ENCODE measurements around the gene ARHGEF10L. TPM values are rescaled to one million over a fixed set of nuclear protein-coding genes. Genes with fewer than 3 reads are reported as not detected.

ARHGEF10L gene
- total RNA-seq, 1 donor = 39.1 TPM

GRCh38 chr1:17564458-17565393 lies 25.2 kb downstream of the ARHGEF10L start:
- Histone ChIP-seq H3K4me1 (ENCODE audit: insufficient read depth, low read length) (peaks cover 51% of the 10 kb centered on the region), H3K27ac (ENCODE audit: low read depth, low read length) (no peak overlapping the region)

GRCh38 chr1:17565461-17566252 lies 26.2 kb downstream of the ARHGEF10L start:
- H4K20me1 ChIP-seq (ENCODE audit: insufficient read depth, low read length) = no peaks in the 10 kb centered on the region
- H3K27me3 ChIP-seq (ENCODE audit: insufficient read depth, low read length) = no peaks in the 10 kb centered on the region
- no peak overlapping the region for H3K4me2 ChIP-seq (ENCODE audit: insufficient read depth, low read length)
- no peak for DNase-seq (ENCODE audit: insufficient read length, low spot score, missing footprints)
- no peaks in the 10 kb centered on the region for H3K9me3 ChIP-seq (ENCODE audit: low read depth, low read length)
- TF ChIP-seq, protein P1, sequence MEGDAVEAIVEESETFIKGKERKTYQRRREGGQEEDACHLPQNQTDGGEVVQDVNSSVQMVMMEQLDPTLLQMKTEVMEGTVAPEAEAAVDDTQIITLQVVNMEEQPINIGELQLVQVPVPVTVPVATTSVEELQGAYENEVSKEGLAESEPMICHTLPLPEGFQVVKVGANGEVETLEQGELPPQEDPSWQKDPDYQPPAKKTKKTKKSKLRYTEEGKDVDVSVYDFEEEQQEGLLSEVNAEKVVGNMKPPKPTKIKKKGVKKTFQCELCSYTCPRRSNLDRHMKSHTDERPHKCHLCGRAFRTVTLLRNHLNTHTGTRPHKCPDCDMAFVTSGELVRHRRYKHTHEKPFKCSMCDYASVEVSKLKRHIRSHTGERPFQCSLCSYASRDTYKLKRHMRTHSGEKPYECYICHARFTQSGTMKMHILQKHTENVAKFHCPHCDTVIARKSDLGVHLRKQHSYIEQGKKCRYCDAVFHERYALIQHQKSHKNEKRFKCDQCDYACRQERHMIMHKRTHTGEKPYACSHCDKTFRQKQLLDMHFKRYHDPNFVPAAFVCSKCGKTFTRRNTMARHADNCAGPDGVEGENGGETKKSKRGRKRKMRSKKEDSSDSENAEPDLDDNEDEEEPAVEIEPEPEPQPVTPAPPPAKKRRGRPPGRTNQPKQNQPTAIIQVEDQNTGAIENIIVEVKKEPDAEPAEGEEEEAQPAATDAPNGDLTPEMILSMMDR (IDR thresholded peaks at IDR 0.05; ENCODE audit: extremely low read depth, low read depth, low read length) = no peak
- peaks cover 53% of the 10 kb centered on the region for H3K4me1 ChIP-seq (ENCODE audit: insufficient read depth, low read length)
- no peaks in the 10 kb centered on the region for H3K36me3 ChIP-seq (ENCODE audit: insufficient read depth, low read length)
- no peak overlapping the region for H3K27ac ChIP-seq (ENCODE audit: low read depth, low read length)
- H3K4me3 ChIP-seq (ENCODE audit: insufficient read depth, low read length) = no peak overlapping the region
- peaks cover 83% of the 10 kb centered on the region for H3K79me2 ChIP-seq (ENCODE audit: insufficient read depth, low read length)
- H2AFZ ChIP-seq (ENCODE audit: low read length) = no peak overlapping the region

More at GRCh38 chr1:17564458-17565393, 25.2 kb downstream of the ARHGEF10L start:
- H4K20me1 ChIP-seq (ENCODE audit: insufficient read depth, low read length) = no peaks in the 10 kb centered on the region
- H3K4me2 ChIP-seq (ENCODE audit: insufficient read depth, low read length) = no peak overlapping the region
- H2AFZ ChIP-seq (ENCODE audit: low read length) = no peak overlapping the region
- no peak overlapping the region for H3K4me3 ChIP-seq (ENCODE audit: insufficient read depth, low read length)
- DNase-seq (ENCODE audit: insufficient read length, low spot score, missing footprints) = no peak
- TF ChIP-seq, protein P1 (IDR thresholded peaks at IDR 0.05; ENCODE audit: extremely low read depth, low read depth, low read length) = no peak
- no peaks in the 10 kb centered on the region for H3K36me3 ChIP-seq (ENCODE audit: insufficient read depth, low read length)
- no peaks in the 10 kb centered on the region for H3K27me3 ChIP-seq (ENCODE audit: insufficient read depth, low read length)
- H3K79me2 ChIP-seq (ENCODE audit: insufficient read depth, low read length) = peaks cover 84% of the 10 kb centered on the region
- H3K9me3 ChIP-seq (ENCODE audit: low read depth, low read length) = no peaks in the 10 kb centered on the region

- TF ChIP-seq, protein P1 (IDR thresholded peaks at IDR 0.05; ENCODE audit: extremely low read depth, low read depth, low read length) = no peak
- Histone ChIP-seq H3K4me3 (ENCODE audit: insufficient read depth, low read length) (no peak overlapping the region), H4K20me1 (ENCODE audit: insufficient read depth, low read length) (peaks cover 4% of the 10 kb centered on the region), H3K4me2 (ENCODE audit: insufficient read depth, low read length) (no peak overlapping the region), H3K9me3 (ENCODE audit: low read depth, low read length) (no peaks in the 10 kb centered on the region), H3K27me3 (ENCODE audit: insufficient read depth, low read length) (no peaks in the 10 kb centered on the region), H3K27ac (ENCODE audit: low read depth, low read length) (no peak overlapping the region), H3K79me2 (ENCODE audit: insufficient read depth, low read length) (peaks cover 86% of the 10 kb centered on the region), H3K36me3 (ENCODE audit: insufficient read depth, low read length) (no peaks in the 10 kb centered on the region), H3K4me1 (ENCODE audit: insufficient read depth, low read length) (peaks cover 45% of the 10 kb centered on the region), H2AFZ (ENCODE audit: low read length) (no peak overlapping the region)
- no peak for DNase-seq (ENCODE audit: insufficient read length, low spot score, missing footprints)
These were observed 26.9 kb downstream of the ARHGEF10L start for GRCh38 chr1:17566417-17566816.

- H3K79me2 ChIP-seq (ENCODE audit: insufficient read depth, low read length) = peaks cover 89% of the 10 kb centered on the region
- H3K27me3 ChIP-seq (ENCODE audit: insufficient read depth, low read length) = no peaks in the 10 kb centered on the region
- no peak overlapping the region for H3K4me2 ChIP-seq (ENCODE audit: insufficient read depth, low read length)
- H2AFZ ChIP-seq (ENCODE audit: low read length) = no peak overlapping the region
- no peak overlapping the region for H3K27ac ChIP-seq (ENCODE audit: low read depth, low read length)
- peaks cover 4% of the 10 kb centered on the region for H4K20me1 ChIP-seq (ENCODE audit: insufficient read depth, low read length)
- H3K4me3 ChIP-seq (ENCODE audit: insufficient read depth, low read length) = no peak overlapping the region
- TF ChIP-seq, protein P1 (IDR thresholded peaks at IDR 0.05; ENCODE audit: extremely low read depth, low read depth, low read length) = no peak
- H3K36me3 ChIP-seq (ENCODE audit: insufficient read depth, low read length) = no peaks in the 10 kb centered on the region
- no peaks in the 10 kb centered on the region for H3K9me3 ChIP-seq (ENCODE audit: low read depth, low read length)
- peaks cover 40% of the 10 kb centered on the region for H3K4me1 ChIP-seq (ENCODE audit: insufficient read depth, low read length)
- DNase-seq (ENCODE audit: insufficient read length, low spot score, missing footprints) = no peak
These were observed 27.4 kb downstream of the ARHGEF10L start for GRCh38 chr1:17566892-17567291.
